Esophagus (tissue), 2 donors: Measurements from ENCODE around the gene ATP6V1C2. TPM values are rescaled to one million over a fixed set of nuclear protein-coding genes. Genes with fewer than 3 reads are reported as not detected.
A peak's percentile ranks its signal among the peaks of the same experiment; 100 is the strongest.

Experiments used
- H3K27ac ChIP-seq, 2 donors: one replicate each; pipeline ENCODE4 v1.5.1; 2013; ENCODE audit warnings: low read depth in 2 of 2, mild to moderate bottlenecking in 2 of 2, inconsistent platforms in 1 of 2, low read length in 1 of 2, moderate library complexity in 1 of 2
- H3K27me3 ChIP-seq, 2 donors: one replicate each; pipeline ENCODE4 v1.6.1; 2013; ENCODE audit warnings: low read length in 2 of 2, control low read depth in 1 of 2, mild to moderate bottlenecking in 1 of 2; ENCODE audit not compliant: insufficient read depth in 2 of 2, control insufficient read depth in 1 of 2
- H3K36me3 ChIP-seq, 2 donors: one replicate each; pipeline ENCODE4 v1.6.1; 2013; ENCODE audit warnings: low read length in 1 of 2; ENCODE audit not compliant: control insufficient read depth in 2 of 2, insufficient read depth in 2 of 2
- H3K4me1 ChIP-seq, 2 donors: one replicate each; pipeline ENCODE4 v1.6.1; 2013; ENCODE audit warnings: low read length in 1 of 2; ENCODE audit not compliant: control insufficient read depth in 2 of 2, insufficient read depth in 2 of 2
- H3K4me3 ChIP-seq, 2 donors: one replicate each; pipeline ENCODE4 v1.5.1; 2013; ENCODE audit warnings: low read length in 2 of 2, mild to moderate bottlenecking in 2 of 2, low read depth in 1 of 2, moderate library complexity in 1 of 2
- H3K9me3 ChIP-seq, 2 donors: one replicate each; pipeline ENCODE4 v1.6.1; 2013; ENCODE audit warnings: mild to moderate bottlenecking in 2 of 2, low read depth in 1 of 2, low read length in 1 of 2, moderate library complexity in 1 of 2; ENCODE audit not compliant: control insufficient read depth in 2 of 2, insufficient read depth in 1 of 2
- WGBS, 2 donors: extraction: QIAGEN DNeasy Blood & Tissue Kit; methylation state at CpG; one replicate each; pipeline ENCODE4 v1.1.7; 2013; 5-methylcytosine and 5-hydroxymethylcytosine counted together
- polyA plus RNA-seq, 2 donors: library from polyadenylated mRNA; stranded (reverse); fragments of 200-250 nt; gene quantifications; one replicate each; pipeline ENCODE4 v1.2.3, GENCODE V29; 2013
- donor health status: healthy with polysubstance abuse.
- donor health status: Bipolar disorder and iron deficiency.

The ATP6V1C2 gene, protein sequence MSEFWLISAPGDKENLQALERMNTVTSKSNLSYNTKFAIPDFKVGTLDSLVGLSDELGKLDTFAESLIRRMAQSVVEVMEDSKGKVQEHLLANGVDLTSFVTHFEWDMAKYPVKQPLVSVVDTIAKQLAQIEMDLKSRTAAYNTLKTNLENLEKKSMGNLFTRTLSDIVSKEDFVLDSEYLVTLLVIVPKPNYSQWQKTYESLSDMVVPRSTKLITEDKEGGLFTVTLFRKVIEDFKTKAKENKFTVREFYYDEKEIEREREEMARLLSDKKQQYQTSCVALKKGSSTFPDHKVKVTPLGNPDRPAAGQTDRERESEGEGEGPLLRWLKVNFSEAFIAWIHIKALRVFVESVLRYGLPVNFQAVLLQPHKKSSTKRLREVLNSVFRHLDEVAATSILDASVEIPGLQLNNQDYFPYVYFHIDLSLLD
- 10 to 100 TPM; 16.8 to 55.0 TPM for polyA plus RNA-seq

DNA sequence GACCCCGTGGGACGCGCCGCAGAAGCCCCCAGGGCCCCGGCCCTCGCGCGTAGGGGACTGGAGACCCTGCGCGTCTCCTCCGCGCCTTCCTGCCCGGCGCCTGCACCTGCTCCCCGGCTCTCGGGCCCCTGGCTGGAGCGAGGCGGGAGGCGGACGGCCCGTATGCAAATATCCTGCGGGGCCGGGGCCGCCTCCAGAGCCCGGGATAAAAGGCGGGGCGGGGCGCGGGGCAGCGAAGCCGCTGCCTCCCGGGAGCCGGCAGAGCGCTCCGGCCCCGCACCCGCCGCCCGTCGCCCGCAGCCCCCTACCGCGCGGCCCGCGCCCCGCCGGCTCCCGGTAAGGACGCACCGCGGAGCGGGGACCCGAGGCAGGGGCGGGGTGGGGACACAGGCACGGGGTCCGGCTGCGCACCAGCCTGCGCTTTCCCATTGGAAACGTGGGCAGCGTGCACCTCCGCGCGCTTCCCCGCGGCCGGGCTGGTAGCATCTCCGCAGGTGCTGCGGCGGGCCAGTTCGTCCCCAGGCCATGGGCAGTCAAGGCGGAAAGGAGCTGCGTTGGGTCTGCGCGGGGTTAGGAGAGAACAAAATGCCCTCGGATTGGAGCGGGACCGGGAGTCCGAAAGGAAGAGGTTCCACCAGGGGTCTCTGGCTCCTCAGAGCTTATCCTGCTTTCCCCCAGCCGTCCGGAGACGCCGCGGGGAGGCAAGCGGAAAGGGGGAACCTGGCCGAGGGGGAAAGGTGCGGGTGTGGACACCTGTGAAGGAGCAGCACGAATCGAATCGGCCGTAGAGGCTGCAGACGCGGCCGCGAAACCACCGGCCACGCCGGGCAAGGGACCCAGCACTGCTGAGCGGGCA, at the start of gene ATP6V1C2:
ATP6V1C2 (plus strand) TSS at position 235 of the 856 bp plus-strand sequence. CDS start 1,220 bp downstream, outside the sequence.
- Histone ChIP-seq H3K36me3 (no peaks in the 10 kb centered on the region), H3K4me3 (peak within 1 kb of the TSS; percentile 55 to 56), H3K27me3 (peaks cover 0 to 5% of the 10 kb centered on the region in 2 donors), H3K4me1 (peaks cover 2 to 4% of the 10 kb centered on the region in 2 donors), H3K9me3 (peaks cover 0 to 6% of the 10 kb centered on the region in 2 donors), H3K27ac (peak within 1 kb of the TSS in 1 of 2 donors; percentile 24)
- WGBS, 2 donors, result 1% methylated on average over 65 to 99 of the region's 99 CpGs

DNA sequence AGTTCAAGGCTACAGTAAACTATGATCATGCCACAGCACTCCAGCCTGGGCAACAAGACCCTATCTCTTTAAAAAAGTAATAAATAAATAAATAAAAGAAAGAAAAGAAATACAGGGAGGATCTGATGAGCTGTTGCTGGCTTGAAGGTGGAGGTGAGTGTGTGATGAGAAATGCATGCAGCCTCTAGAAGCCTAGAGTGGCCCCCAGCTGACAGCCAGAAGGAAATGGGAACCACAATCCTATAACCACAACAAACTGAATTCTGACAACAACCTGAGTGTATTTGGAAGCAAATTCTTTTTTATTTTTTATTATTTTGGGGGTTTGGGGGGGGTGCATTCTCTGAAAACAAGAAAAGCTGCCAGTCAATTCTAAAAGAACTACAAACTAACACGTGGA, 46.3 kb upstream of the ATP6V1C2 start:
- Histone ChIP-seq H3K27ac (no peak overlapping the region), H3K36me3 (peaks cover 2 to 5% of the 10 kb centered on the region in 2 donors), H3K27me3 (no peaks in the 10 kb centered on the region), H3K4me3 (no peak overlapping the region), H3K9me3 (no peaks in the 10 kb centered on the region), H3K4me1 (no peaks in the 10 kb centered on the region)
- WGBS, 2 donors, result 64 to 67% methylated on average over 1 of the region's 1 CpG

DNA sequence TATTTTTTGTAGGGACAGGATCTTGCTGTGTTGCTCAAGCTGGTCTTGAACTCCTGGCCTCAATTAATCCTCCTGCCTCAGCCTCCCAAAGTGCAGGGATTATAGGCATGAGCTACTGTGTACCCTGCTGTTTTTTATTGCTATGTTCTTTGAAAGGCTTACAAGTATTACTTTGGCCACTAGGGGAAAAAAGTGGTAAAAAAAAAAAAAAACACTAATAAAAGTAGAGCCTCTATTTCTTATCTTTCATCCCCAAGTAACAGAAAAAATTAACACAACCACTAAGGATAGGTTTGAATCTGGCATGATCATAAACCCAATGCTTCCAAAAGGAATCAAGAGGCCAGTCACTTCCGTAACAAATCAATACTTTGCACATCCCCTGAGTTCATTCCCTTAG, 43.2 kb upstream of the ATP6V1C2 start:
- no peak overlapping the region for H3K27ac ChIP-seq
- H3K4me1 ChIP-seq, result no peaks in the 10 kb centered on the region
- H3K27me3 ChIP-seq, result no peaks in the 10 kb centered on the region
- H3K4me3 ChIP-seq, result no peak overlapping the region
- H3K9me3 ChIP-seq, result no peaks in the 10 kb centered on the region
- 97% methylated on average over 1 of the region's 1 CpG for WGBS, 2 donors
- no peaks in the 10 kb centered on the region for H3K36me3 ChIP-seq

DNA sequence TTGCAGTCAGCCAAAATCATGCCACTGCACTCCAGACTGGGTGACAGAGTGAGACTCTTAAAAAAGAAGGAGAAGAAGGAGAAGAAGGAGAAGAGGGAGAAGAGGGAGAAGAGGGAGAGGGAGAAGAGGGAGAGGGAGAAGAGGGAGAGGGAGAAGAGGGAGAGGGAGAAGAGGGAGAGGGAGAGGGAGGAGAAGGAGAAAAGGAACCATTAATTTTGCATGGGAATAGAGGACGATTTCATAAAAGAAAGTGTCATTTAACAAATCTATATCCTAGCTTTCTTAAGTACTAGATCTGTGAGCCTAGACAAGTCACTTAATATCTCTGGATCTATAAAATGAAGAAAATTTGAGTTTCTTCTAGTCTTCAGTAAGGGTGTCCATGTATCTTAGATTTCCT, 41.2 kb upstream of the ATP6V1C2 start:
- H3K4me1 ChIP-seq, result no peaks in the 10 kb centered on the region
- WGBS, 2 donors, result 67 to 86% methylated on average over 1 of the region's 1 CpG
- no peak overlapping the region for H3K4me3 ChIP-seq
- H3K9me3 ChIP-seq, result no peaks in the 10 kb centered on the region
- H3K36me3 ChIP-seq, result peaks cover 0 to 2% of the 10 kb centered on the region in 2 donors
- H3K27me3 ChIP-seq, result no peaks in the 10 kb centered on the region
- H3K27ac ChIP-seq, result no peak overlapping the region

DNA sequence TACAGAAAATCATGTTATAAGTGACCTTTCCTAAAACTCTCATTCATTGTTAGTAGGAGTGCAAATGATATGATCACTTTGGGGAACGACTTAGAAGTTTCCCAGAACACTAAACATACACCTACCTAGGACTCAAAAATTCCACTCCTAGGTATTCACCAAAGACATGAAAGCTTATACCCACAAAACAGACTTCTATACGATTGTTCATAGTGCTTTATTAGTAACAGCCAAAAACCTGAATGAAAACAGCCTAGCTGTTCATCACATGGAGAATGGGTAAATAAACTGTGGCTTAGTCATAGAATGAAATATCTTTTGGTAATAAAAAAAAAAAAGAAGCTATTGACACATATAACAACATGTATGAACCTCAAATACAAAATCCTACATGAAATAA, 40.5 kb upstream of the ATP6V1C2 start:
- H3K36me3 ChIP-seq, result peaks cover 0 to 2% of the 10 kb centered on the region in 2 donors
- H3K9me3 ChIP-seq, result no peaks in the 10 kb centered on the region
- H3K4me3 ChIP-seq, result no peak overlapping the region
- H3K27me3 ChIP-seq, result no peaks in the 10 kb centered on the region
- 81 to 82% methylated on average over 2 of the region's 2 CpGs for WGBS, 2 donors
- no peaks in the 10 kb centered on the region for H3K4me1 ChIP-seq
- no peak overlapping the region for H3K27ac ChIP-seq

DNA sequence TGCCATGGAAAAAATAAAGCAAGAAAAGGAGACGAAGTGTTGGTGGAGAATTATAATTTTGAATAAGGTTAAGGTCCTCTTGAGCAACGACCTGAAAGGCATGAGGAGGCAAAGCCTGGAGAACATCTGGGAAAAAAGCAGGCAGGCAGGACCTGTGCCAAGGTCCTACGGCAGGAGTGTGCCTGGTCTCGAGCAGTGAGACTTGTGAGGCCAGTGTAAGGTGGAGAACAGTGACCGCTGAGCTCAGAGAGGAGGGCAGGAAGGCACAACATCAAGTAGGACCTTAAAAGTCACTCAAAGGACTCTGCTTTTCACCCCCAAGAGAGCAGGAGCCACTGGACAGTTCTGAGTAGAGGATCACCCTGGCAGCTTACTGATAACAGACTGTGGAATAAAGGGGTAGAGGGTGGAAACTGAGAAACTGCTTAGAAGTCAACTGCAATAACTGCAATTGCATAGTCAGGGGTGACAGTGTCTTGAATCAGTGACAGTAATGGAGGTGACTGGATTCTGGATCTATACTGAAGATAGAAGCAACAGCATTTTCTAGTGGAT, 35.2 kb upstream of the ATP6V1C2 start:
- no peak overlapping the region for H3K27ac ChIP-seq
- H3K36me3 ChIP-seq, result peaks cover 0 to 2% of the 10 kb centered on the region in 2 donors
- peaks cover 0 to 7% of the 10 kb centered on the region in 2 donors for H3K4me1 ChIP-seq
- H3K4me3 ChIP-seq, result no peak overlapping the region
- no peaks in the 10 kb centered on the region for H3K27me3 ChIP-seq
- H3K9me3 ChIP-seq, result no peaks in the 10 kb centered on the region
- 56 to 57% methylated on average over 5 of the region's 5 CpGs for WGBS, 2 donors

DNA sequence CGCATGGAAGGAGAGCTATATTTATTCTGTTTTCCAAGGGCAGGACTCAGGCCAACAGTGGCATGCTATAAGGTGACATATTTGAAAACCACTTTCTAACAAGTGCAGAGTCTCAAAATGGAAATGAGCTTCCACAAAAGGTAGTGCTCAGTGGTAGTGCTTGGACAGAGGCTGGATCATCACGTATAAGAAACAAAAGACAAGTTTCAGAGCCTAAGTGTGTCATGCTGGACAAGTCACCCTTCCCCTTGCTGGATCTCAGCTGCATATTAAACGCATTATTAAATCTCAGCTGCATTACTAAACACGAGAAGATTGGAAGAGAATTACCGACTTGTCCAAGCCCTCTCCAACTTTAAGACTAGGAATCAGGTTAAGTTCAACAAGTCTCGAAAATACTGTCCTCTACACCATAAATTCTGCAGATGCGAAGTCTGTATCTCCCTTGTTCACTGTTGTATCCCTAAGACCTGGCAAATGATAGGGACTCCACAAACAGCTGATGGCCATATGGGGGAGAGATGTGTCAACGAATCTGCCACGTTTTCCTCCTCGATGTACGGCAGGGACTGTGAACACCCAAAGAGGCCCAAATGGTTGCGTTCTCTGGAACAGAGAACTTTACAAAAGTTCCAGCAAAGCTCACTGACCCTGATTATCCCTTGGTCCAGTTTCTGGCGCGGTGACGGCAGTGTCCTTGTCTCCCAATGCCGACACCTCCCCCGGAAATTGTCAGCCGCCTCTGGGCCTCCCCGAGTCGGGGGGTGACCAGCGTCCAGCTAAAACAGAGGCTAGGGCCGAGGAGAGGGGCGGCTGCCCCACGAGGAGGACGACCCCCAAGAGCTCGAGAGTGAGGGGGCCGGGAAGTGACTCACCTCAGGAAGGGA, 32.3 kb upstream of the ATP6V1C2 start:
- Histone ChIP-seq H3K27ac (peak overlapping the region; percentile 94 to 95), H3K9me3 (no peaks in the 10 kb centered on the region), H3K27me3 (no peaks in the 10 kb centered on the region), H3K36me3 (no peaks in the 10 kb centered on the region), H3K4me3 (peak overlapping the region; percentile 90 to 100), H3K4me1 (peaks cover 0 to 7% of the 10 kb centered on the region in 2 donors)
- WGBS, 2 donors, result 3% methylated on average over 27 of the region's 27 CpGs

DNA sequence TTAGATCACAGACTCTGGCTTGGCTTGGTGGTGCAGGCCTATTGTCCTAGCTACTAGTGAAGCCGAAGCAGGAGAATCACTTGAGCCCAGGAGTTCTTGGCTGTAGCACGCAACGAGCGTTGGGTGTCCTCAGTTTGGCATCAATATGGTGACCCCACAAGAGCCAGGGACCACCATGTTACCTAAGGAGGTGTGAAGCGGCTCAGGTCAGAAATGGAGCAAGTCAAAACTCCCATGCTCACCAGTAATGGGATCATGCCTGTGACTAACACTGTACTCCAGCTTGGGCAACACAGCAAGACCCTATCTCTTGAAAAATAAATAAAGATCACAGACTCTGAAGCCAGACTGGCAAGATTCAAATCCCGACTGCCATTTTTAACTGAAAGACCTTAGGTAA, 29.9 kb upstream of the ATP6V1C2 start:
- no peak overlapping the region for H3K27ac ChIP-seq
- no peaks in the 10 kb centered on the region for H3K27me3 ChIP-seq
- H3K4me3 ChIP-seq, result no peak overlapping the region
- WGBS, 2 donors, result 94 to 95% methylated on average over 6 of the region's 6 CpGs
- no peaks in the 10 kb centered on the region for H3K36me3 ChIP-seq
- no peaks in the 10 kb centered on the region for H3K9me3 ChIP-seq
- peaks cover 0 to 7% of the 10 kb centered on the region in 2 donors for H3K4me1 ChIP-seq
